ENCODE measurements around the gene NFIB.

NFIB gene

GRCh38 chr9:14095277-14095676 lies 218.7 kb downstream of the NFIB start:
- DNase-seq = no peak

DNA sequence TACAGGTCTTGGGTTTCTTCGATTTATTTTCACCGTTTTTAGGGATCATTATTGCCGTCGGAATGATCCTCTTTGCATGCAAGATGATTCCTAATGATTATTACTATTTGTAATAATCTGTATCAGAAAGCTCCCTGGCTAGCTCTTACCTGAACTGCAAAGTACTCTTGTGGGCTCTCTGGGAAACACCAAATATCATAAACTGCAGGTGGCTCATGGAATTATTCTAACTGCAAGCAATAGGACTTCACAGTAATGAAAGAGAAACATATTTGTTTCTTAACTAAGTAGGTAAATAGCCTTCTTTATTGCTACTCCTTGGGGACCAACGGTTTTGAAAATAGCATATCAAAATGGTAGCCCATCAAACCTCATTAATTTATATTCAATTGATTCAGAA lies 219.4 kb downstream of the NFIB start:
- no peak for DNase-seq

- DNase-seq = no peak
Measured at GRCh38 chr9:14092344-14092743, 221.6 kb downstream of the NFIB start.

DNA sequence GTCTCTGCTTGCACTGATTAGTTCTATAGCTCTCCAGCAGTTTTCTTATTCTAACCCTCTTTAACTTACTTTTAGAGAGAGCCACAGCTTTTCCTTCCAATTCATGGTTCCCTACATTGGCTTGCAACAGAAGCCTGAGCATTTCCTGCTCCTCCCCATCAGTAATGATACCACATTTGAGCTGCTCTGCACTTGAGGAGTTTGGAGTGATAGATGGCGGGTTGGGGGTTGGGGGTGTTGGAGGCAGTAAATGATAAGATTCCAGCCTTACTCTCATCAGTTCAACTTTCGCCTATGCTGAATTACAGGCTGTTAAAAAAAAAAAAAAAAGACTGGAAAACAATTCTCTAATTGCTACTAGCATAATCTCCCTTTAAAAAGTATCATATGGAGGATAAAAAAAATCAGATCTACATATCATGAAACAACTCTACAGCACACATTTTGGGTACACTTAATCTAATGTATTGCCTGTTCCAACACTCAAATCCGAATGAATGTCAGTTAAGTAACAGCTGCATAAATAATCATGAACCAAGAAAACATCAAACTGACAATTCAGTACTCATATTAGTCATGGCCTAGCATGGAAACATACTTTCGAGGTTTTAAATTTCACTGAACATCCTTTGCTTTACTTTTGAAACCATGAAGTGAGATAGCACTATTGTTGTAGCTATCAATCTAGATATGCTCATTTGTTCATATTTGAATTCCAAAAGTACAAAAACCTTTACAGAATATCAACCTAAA lies 224.7 kb downstream of the NFIB start:
- DNase-seq = no peak

DNA sequence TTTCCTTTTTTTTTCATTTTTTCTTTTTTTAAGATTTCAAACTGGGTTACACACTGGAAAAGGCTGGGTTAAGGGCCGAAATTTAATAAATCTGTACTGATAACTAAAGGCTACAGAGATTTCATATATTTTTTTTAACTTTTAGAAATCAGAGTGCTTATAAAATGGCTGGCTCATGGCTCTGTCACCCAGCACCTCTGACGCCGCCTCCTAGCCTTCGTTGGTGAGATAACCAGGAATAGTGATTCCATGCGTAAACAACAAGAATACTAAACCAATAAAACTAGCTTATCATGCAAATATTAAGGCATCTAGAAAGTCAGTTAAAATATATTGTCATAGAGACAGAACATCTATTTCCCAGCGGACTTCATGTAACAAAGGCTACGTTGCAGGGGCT lies 226.4 kb downstream of the NFIB start:
- no peak for DNase-seq

DNA sequence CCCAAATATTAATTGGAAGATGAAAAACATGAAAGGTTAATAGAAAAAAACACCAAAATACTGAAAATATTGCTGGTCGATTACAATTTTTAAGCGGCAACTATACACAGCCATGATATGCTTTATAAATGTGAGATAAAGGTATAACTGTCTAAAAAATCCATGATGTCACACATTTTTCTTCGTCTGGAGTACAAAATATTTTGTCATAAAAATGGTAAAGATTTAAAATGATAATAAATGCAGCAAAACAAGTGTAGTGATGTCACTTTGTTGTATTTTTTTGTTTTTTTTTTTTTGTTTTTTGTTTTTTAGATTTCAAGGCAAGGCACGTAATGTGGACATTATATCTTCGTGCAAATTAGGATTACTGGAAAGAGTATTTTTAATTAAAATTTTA lies 227.4 kb downstream of the NFIB start:
- DNase-seq = no peak

GRCh38 chr9:14085810-14086209 lies 228.1 kb downstream of the NFIB start:
- DNase-seq = no peak

- DNase-seq = no peak
Measured at GRCh38 chr9:14084867-14085266, 229.1 kb downstream of the NFIB start.

DNA sequence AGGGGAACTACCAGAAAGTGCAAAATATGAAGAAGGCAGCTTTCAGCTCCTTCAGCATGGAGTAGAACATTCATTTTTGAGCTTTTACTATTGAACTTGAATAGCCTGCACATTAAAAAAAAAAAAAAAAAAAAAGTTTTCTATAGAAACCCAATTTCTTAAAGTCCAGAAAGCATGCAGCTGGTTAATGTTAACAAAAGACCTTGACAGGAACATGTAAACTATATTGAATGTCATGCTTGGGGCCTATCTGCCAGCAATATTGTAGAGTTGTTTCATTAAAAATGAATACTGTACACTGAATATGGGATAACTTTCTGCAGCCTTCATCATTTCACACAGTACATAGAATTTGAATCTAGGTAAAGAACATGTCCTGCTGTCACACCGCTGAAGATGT lies 230.6 kb downstream of the NFIB start:
- DNase-seq = no peak

DNA sequence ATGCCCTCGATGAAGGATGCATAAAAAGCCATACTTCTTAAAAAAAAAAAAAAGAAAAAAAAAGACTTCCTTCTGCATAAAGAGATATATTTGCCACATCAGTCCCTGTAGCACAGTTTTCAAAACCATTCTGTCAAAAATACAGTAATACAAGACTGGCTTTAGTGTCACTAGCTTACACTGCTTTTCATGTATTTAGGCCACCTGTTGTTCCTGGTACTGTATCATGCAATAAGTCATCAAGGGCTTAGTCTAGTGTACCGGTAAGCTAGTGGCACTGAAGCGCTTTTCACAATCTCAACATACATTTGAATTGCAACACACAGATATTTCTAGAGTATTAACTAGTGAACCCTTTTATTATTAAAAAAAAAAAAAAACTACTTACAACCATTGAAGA lies 231.2 kb downstream of the NFIB start:
- no peak for DNase-seq

DNA sequence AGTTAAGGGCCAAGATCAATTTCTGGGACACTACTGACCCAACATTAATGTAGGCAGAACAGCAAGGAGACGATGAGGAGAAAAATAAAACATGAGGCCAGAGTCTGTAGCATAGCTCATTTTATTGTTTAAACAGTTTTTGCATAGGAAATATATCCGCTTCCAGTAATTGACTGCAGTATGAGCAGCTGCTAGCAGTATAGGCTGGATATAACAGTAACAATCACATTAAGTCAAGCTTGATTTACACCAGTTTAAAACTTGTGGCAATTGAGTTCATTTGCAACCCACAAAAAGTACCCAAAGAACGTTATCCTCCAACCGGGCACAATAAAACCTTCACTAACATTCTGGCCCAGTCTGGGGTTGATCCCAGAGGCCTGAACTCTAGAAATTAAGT lies 232.2 kb downstream of the NFIB start:
- DNase-seq = no peak

GRCh38 chr9:14080959-14081542 lies 232.9 kb downstream of the NFIB start:
- DNase-seq = no peak

- no peak for DNase-seq
Measured at GRCh38 chr9:14079440-14079839, 234.5 kb downstream of the NFIB start.

- no peak for DNase-seq
Measured at GRCh38 chr9:14077672-14078071, 236.3 kb downstream of the NFIB start.

- no peak for DNase-seq
Measured at GRCh38 chr9:14075218-14075617, 238.7 kb downstream of the NFIB start.

DNA sequence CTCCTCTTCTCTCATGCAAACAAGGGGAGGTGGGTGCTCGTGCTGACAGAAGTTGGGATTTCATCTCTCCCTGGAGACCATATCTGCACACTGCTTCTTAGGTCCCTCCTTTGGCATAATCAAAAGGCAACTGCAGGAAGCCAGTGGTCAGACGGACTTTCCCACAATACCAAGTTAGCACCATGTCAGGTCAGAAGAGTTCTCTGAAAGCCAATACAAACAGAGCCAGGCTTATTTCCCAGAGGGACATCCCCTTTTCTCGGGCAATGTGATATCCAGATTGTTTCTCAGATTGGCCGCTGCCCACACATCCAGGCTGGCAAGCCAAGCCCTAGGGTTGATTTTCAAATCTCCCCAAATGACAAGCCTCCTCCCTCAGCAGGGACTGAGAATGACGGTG lies 241.1 kb downstream of the NFIB start:
- DNase-seq = no peak

GRCh38 chr9:14071484-14071883 lies 242.5 kb downstream of the NFIB start:
- no peak for DNase-seq

GRCh38 chr9:14068690-14069089 lies 245.3 kb downstream of the NFIB start:
- no peak for DNase-seq

- DNase-seq = no peak
Measured at GRCh38 chr9:14066831-14067230, 247.1 kb downstream of the NFIB start.

- no peak for DNase-seq
Measured at GRCh38 chr9:14066032-14066431, 247.9 kb downstream of the NFIB start.

DNA sequence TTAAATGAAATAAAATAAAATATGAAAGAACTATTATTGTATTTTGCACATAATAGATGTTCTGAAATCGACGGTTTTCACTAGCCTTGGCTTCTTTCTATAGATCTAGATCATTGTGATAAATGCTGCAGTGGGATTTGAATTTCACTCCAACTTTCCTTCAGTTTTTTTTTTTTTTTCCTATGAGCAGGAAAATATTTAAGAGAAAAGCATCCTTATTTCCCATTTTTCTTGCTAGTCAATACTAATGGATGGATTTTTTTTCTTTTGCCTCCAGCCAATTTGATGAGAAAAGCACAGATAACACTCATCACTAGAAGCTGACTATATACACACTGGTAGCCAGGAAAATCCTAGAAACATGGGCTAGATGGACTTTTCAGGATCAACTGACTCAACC lies 249.0 kb downstream of the NFIB start:
- no peak for DNase-seq

DNA sequence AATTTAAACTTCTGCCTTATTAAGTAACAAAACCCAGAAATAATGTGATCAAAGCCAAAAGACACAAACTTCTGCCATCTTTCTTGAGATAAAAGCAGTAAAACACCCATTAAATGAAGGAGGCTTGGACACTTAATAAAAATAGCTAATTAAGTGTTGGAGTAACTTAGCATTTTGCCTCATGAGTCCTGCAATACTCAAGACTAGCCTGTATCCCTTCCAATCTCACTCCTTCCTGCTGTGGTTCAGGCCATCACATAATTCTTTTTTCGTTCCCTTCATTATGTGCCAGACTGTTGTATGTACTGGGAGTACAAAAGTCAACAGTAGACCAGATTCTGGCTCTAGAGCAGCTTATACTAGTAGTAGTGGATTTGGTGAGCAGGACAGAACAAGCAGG lies 250.2 kb downstream of the NFIB start:
- no peak for DNase-seq

DNA sequence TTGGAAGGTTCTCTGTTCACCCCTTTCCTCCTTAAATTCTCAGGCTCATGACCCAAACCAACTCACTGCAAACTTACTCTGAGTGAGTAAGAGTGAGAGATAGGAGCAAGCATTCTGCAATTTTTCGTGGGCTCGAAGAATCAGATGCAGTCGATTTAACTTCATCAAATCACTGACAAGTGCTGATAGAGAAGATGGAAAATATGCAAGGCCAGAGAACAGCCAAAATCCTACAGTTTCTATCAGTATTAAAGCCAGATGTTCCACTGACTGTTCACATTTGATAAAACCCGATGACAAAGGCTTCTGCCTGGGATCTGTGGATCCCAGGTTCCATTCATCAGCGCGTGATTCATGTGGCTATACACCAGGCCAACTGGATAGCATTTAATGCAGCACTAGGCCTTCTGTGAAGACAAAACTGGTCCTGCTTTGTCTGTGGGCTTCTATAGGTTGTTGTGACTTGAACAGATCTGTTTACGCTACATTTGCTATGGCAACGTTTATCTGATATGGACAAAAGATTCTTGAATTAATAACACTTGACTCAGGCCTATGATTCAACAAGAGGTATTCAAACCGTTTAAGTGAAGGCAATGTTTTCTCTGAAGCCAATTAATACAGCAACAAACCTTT lies 251.2 kb downstream of the NFIB start:
- peak; percentile 27 for DNase-seq

DNA sequence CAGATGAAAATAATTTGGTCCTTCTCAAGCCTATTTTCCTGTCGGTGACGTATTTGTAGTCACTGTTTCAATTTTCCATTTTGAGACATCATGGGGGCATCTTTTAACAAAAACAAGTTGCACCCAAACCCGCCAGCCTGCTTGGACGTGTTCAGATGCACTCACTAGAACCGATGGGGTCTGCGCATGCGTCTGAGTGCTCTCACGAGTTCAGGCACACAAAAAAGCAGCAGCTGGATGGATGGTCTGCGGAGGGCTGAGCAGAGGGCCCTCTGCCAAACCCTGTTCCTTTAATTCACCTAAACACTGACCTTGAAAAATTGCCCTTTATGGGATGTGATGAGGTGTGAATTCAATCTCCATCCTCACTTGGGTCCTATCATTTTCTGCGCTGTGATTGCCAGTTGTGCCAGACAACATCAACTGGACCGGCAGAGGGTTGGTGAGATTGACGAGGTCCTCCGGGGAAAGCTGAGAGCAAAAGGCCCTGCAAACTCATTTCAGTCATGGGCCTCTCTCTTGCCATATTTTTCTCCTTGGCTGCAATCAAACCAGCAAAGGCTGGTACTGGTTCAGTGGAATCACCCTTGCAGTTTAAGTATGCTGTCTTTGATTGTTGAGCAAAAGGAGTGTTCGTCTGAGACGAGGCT lies 251.9 kb downstream of the NFIB start:
- DNase-seq = no peak

All from NCI-H2227 treated with DMSO at 0.1 percent for 48 hours (cell line).